ENCODE data around the gene LRCH1. TPM values are rescaled to one million over a fixed set of nuclear protein-coding genes. Genes with fewer than 3 reads are reported as not detected.

The LRCH1 gene
- total RNA-seq, 1 donor from 2014 or later = 13.1 TPM

DNA sequence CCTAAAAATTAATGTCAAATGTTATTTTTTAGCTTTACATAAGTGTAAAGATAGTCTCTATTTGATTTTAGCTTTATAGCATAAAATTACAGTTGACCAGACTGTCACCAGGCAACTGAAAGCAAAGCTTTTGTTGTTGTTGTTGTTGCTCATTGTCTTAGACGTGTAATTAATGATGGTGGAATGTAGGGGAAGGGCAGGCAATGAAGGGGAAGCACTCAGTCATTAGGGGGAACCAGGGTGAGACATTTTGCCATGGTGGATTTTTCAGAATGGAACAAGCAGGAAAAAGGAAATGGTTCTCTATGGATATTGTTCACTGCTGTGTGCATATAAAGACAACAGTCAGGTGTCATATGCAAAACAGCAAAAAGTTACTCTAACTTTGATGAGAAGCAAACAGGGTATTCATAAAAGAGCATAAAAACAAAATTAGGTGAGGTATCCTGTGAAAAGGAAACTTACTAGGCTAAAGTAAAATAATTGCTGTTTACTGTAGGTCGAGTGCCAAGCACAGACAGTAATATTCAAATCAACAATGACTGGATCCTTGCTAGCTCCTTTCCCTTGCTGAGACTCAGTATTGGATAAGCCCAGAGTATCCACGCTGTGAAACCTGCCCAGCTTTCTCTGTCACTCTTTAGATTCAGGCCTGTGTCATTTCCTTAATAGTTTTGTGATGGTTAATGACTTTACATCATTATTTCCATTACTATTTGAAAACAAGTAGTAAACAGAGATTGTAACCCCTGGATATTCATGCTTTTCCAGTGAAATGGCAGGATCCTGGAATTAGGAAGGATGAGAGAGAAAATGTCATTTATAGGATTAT, 110.5 kb downstream of the LRCH1 start:
- Histone ChIP-seq H3K36me3 (no peaks in the 10 kb centered on the region), H3K9me3 (replicated peaks) (no peaks in the 10 kb centered on the region), H3K4me3 (no peak overlapping the region), H3K27me3 (ENCODE audit: low read depth) (no peaks in the 10 kb centered on the region), H3K4me1 (peaks cover 93% of the 10 kb centered on the region), H3K27ac (replicated peaks) (peak overlapping the region; percentile 50)
- TF ChIP-seq, protein P1, sequence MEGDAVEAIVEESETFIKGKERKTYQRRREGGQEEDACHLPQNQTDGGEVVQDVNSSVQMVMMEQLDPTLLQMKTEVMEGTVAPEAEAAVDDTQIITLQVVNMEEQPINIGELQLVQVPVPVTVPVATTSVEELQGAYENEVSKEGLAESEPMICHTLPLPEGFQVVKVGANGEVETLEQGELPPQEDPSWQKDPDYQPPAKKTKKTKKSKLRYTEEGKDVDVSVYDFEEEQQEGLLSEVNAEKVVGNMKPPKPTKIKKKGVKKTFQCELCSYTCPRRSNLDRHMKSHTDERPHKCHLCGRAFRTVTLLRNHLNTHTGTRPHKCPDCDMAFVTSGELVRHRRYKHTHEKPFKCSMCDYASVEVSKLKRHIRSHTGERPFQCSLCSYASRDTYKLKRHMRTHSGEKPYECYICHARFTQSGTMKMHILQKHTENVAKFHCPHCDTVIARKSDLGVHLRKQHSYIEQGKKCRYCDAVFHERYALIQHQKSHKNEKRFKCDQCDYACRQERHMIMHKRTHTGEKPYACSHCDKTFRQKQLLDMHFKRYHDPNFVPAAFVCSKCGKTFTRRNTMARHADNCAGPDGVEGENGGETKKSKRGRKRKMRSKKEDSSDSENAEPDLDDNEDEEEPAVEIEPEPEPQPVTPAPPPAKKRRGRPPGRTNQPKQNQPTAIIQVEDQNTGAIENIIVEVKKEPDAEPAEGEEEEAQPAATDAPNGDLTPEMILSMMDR (IDR thresholded peaks at IDR 0.05; ENCODE audit: borderline replicate concordance) = no peak
- DNase-seq = no peak
- intact Hi-C loops (cut with micrococcal nuclease) = loop anchor here (10.0 kb wide), 1 partner anchor 109 kb away; the partner anchor contains the start of gene LRCH1

DNA sequence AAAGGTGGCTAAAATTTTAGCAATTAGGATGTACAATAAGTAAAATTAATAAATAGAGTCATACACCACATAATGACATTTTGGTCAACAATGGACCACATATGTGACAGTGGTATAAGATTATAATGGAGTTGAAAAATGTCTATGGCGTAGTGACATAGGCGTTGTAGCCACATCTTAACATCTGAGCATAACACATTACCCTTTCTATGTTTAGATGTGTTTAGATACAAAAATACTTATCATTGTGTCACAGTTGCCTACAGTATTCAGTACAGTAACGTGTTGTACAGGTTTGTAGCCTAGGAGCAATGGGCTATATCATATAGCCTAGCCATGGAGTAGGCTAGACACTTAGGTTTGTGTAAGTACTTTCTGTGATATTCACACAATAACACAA, 111.2 kb downstream of the LRCH1 start:
- peaks cover 100% of the 10 kb centered on the region for H3K4me1 ChIP-seq
- intact Hi-C loops (cut with micrococcal nuclease) = loop anchor here (10.0 kb wide), 1 partner anchor 109 kb away; the partner anchor contains the start of gene LRCH1

DNA sequence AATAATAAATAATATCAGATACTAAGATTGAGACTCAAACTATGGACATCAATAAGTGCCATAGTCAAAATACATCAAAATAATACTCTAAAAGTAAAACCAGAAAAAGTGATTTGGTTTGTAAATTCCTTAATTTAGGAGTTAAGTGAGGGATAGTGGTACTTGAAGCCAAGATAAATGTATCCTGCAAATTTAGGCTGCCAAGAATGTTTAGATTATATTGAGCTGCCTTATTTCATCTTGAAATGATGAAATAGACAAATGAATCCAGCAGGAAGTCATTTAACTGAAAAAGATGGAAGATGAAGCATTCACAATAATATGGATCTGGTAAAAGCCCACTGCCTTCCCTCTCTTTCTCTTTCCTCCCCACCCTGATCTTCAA, 112.3 kb downstream of the LRCH1 start:
- Histone ChIP-seq H3K9me3 (replicated peaks) (no peaks in the 10 kb centered on the region), H3K27ac (replicated peaks) (peak overlapping the region; percentile 61), H3K27me3 (ENCODE audit: low read depth) (no peaks in the 10 kb centered on the region), H3K4me1 (peaks cover 92% of the 10 kb centered on the region), H3K4me3 (no peak overlapping the region), H3K36me3 (peaks cover 4% of the 10 kb centered on the region)
- intact Hi-C loops (cut with micrococcal nuclease) = loop anchor here (10.0 kb wide), 1 partner anchor 110 kb away; the partner anchor contains the start of gene LRCH1
- TF ChIP-seq, protein P1 (IDR thresholded peaks at IDR 0.05; ENCODE audit: borderline replicate concordance) = no peak
- DNase-seq = no peak

More for the DNA sequence above, 111.2 kb downstream of the LRCH1 start:
- no peaks in the 10 kb centered on the region for H3K36me3 ChIP-seq
- no peak for DNase-seq
- H3K27ac ChIP-seq (replicated peaks) = peak overlapping the region; percentile 50
- no peaks in the 10 kb centered on the region for H3K9me3 ChIP-seq (replicated peaks)
- H3K4me3 ChIP-seq = no peak overlapping the region
- H3K27me3 ChIP-seq (ENCODE audit: low read depth) = no peaks in the 10 kb centered on the region
- TF ChIP-seq, protein P1 (IDR thresholded peaks at IDR 0.05; ENCODE audit: borderline replicate concordance) = no peak

DNA sequence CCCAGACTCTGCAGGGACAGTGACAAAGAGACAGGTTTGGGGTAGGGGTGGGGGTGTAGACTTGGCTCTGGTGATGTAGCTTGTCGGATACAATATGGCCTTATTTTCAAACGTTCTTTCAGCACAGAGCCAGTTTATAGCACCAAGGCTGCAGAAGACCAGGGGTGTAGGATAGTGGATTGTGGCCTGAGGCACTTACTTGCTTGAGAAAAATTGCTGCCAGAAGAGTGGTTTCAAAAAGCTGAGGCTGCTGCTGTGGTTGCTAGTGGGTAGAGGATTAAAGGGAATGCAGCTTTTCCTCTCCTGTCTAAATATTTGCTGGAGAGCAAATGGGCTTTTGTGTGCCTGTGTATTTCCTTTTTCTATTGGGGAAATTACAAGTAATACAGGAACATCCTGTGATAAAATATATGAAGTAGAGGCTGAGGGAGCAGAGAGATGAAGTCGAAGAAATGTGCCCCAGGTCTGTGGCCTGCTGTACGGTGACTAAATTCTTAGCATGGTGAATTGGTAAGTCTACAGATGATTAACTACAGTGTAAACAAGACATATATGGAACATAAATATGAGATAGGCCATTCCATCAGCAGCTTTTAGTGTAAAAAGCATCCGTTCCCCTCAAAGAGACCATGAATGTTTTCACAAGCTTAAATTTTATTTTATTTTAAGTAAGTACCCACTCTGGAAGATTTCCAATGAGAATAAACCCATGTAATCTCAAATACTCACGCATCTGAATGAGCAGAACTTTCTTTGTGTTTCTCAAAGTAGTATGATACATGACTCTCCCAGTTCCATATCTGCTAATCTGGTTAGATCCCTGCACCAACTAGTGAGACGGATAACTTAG, 112.9 kb downstream of the LRCH1 start:
- Histone ChIP-seq H3K9me3 (replicated peaks) (no peaks in the 10 kb centered on the region), H3K27ac (replicated peaks) (peak overlapping the region; percentile 61), H3K4me3 (no peak overlapping the region), H3K4me1 (peaks cover 85% of the 10 kb centered on the region), H3K27me3 (ENCODE audit: low read depth) (no peaks in the 10 kb centered on the region), H3K36me3 (peaks cover 4% of the 10 kb centered on the region)
- no peak for DNase-seq
- TF ChIP-seq, protein P1 (IDR thresholded peaks at IDR 0.05; ENCODE audit: borderline replicate concordance) = no peak
- intact Hi-C loops (cut with micrococcal nuclease) = loop anchor here (10.0 kb wide), 1 partner anchor 111 kb away; the partner anchor contains the start of gene LRCH1

- intact Hi-C loops (cut with micrococcal nuclease) = loop anchor here (10.0 kb wide), 1 partner anchor 112 kb away; the partner anchor contains the start of gene LRCH1
- Histone ChIP-seq H3K27ac (replicated peaks) (peak overlapping the region; percentile 61), H3K9me3 (replicated peaks) (no peaks in the 10 kb centered on the region)
These were observed 113.9 kb downstream of the LRCH1 start for GRCh38 chr13:46666727-46667456.

More at GRCh38 chr13:46666727-46667456, 113.9 kb downstream of the LRCH1 start:
- H3K4me1 ChIP-seq = peaks cover 75% of the 10 kb centered on the region
- H3K36me3 ChIP-seq = peaks cover 4% of the 10 kb centered on the region
- no peak overlapping the region for H3K4me3 ChIP-seq
- peak; percentile 36 for DNase-seq
- H3K27me3 ChIP-seq (ENCODE audit: low read depth) = no peaks in the 10 kb centered on the region
- TF ChIP-seq, protein P1 (IDR thresholded peaks at IDR 0.05; ENCODE audit: borderline replicate concordance) = peak; percentile 34

All from left ventricle myocardium inferior (tissue), 1 donor.